ENCODE data around the gene DDIT4.
"Not testable (repeated sequence)": the region's sequence is repeated elsewhere in the genome, so short reads cannot be mapped to it uniquely, and the experiment has no call there.

The DDIT4 gene

GRCh38 chr10:72273410-72274212 is at the start of gene DDIT4:
Gene DDIT4, plus strand, starts transcription at chr10:72273924. Its CDS starts 293 bp downstream, at chr10:72274217.
- DNase-seq, result peak; percentile 97

- DNase-seq, result not testable (repeated sequence)
Measured at GRCh38 chr10:72224191-72224590, 49.5 kb upstream of the DDIT4 start.

GRCh38 chr10:72226418-72227027 is 47.2 kb upstream of the DDIT4 start:
- no peak for DNase-seq

- no peak for DNase-seq
Measured at GRCh38 chr10:72227826-72228225, 45.9 kb upstream of the DDIT4 start.

- no peak for DNase-seq
Measured at GRCh38 chr10:72228318-72228751, 45.4 kb upstream of the DDIT4 start.

GRCh38 chr10:72229261-72230251 is 44.2 kb upstream of the DDIT4 start:
- no peak for DNase-seq

GRCh38 chr10:72233621-72234020 is 40.1 kb upstream of the DDIT4 start:
- DNase-seq, result no peak

- no peak for DNase-seq
Measured at GRCh38 chr10:72234560-72235095, 39.1 kb upstream of the DDIT4 start.

- DNase-seq, result no peak
Measured at GRCh38 chr10:72235544-72236279, 38.0 kb upstream of the DDIT4 start.

- DNase-seq, result no peak
Measured at GRCh38 chr10:72238392-72239175, 35.1 kb upstream of the DDIT4 start.

- DNase-seq, result no peak
Measured at GRCh38 chr10:72239409-72239808, 34.3 kb upstream of the DDIT4 start.

GRCh38 chr10:72240371-72240770 is 33.4 kb upstream of the DDIT4 start:
- no peak for DNase-seq

GRCh38 chr10:72241691-72242252 is 32.0 kb upstream of the DDIT4 start:
- no peak for DNase-seq

- DNase-seq, result no peak
Measured at GRCh38 chr10:72242675-72243074, 31.0 kb upstream of the DDIT4 start.

- DNase-seq, result no peak
Measured at GRCh38 chr10:72243822-72244437, 29.8 kb upstream of the DDIT4 start.

GRCh38 chr10:72244573-72245038 is 29.1 kb upstream of the DDIT4 start:
- no peak for DNase-seq

- no peak for DNase-seq
Measured at GRCh38 chr10:72245949-72246525, 27.7 kb upstream of the DDIT4 start.

- DNase-seq, result peak; percentile 58
Measured at GRCh38 chr10:72248468-72249151, 25.1 kb upstream of the DDIT4 start.

GRCh38 chr10:72249176-72249862 is 24.4 kb upstream of the DDIT4 start:
- DNase-seq, result not testable (repeated sequence)

Data from stimulated activated CD4-positive, alpha-beta T cell treated with anti-CD3 and anti-CD28 coated beads, Interleukin-4, amount 100 ng/mL, for 1 hour (primary cell).